Measurements from ENCODE around the gene TTLL7.
"Not testable (repeated sequence)": the region's sequence is repeated elsewhere in the genome, so short reads cannot be mapped to it uniquely, and the experiment has no call there.

The TTLL7 gene

DNA sequence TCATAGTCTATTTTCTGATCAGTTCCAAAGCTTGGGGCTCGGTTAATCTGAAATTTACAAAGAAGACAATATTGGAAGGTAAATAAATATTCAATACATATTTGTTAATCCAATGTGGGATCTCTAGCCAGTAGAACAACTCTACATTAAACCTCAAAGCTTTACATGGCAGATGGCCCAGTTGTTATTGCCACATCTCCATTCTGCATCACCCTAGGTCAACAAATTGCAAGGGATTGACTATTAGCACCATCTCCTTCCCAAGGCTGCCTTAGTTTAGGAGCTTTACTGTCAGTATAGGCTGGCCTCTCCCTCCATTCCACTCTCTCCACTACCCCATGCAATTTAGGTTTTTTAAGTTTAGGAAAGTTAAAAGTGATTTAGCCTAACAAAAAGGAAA is 69.7 kb downstream of the TTLL7 start:
- no peak for DNase-seq

GRCh38 chr1:83928396-83928795 is 70.5 kb downstream of the TTLL7 start:
- DNase-seq, result no peak

DNA sequence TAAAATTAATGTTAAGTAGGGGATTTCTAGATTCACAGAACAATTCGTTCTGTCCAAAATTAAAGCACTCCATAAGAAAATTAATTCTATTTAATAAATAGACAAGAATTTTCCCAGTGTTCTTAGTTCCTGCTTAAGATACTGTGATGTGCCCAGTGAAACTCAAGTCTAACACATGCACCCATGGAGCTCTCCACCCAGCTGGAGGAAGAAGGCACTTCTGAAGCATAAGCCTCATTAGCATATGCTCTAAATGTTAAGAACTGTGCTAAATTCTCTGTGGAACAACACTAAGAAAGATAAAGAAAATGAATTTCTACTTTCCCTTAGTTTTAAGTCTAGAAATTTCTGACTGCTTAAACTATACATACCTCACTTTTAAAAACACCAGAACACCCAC is 71.2 kb downstream of the TTLL7 start:
- no peak for DNase-seq

DNA sequence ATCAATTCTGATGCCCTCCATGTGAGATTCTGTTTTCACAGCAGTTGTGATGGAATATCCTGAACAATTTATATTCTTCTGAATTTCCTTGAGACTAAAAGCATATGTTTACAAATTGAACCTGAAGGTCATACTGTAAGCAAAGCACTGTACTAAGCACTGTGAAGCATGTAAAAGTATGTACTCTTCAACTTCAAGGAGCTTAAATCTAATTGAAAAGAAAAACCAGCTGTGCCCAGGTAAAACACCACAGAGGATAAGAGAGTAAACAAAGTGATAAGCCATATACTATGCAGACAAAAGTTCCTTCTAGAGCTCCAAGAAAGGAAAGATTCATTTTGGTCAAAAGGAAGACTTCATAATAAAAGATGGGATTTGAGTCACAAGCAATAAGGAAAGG is 71.9 kb downstream of the TTLL7 start:
- DNase-seq, result no peak

DNA sequence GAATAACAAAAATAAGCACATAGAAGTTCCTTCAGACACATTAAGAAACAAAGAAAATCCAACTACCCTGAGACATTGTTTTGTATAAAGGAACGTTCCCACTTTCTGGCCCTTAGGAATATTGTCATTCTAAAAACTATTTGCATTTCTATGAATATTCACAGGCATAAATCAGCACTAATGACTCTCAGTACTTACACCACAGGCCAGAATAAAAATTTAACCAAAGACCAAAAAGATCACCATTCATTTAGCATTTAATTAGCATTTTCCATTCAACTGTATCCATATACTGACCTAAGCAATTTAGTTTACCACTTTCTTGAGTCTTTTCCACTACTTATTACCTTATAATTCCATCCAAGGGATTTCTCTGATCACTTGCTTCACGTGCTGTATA is 75.4 kb downstream of the TTLL7 start:
- DNase-seq, result no peak

GRCh38 chr1:83922431-83922830 is 76.5 kb downstream of the TTLL7 start:
- DNase-seq, result no peak

DNA sequence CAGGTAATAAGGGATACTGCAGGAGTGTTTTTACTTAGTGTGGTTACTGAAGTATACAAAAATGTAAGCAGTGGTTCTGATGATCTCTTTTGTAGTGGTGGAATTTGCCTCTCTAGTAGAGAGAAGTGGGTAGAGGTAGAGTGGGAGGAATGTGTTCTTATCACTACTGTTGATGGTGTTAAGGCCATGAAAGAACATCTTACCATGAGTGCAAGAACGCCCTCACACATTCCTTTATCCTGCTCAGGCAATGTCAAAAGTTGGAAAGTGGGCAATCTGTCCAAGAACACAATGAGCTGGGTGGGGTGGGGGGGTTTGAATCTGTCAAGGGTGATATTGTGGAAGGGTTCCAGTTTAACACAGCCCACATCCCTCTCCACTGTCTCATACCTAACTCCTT is 78.6 kb downstream of the TTLL7 start:
- no peak for DNase-seq

DNA sequence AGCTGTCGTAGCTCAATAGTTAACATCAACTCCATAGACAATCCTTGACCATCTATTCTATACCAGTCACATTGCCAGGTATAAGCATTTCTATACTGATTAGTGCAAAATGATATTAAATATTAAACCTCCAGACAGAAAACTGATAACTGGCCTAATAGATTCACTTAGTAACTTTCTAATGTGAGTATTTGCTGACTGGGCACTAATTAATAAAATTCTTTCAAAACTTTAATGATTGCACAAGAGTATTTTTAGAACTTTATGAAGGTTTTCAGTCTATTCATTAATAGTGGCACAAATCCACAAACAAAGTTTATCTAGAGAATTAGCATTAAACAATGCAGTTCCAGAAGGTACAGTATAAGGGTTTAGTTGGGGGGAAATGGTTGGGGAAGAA is 79.1 kb downstream of the TTLL7 start:
- no peak for DNase-seq

GRCh38 chr1:83918688-83919285 is 80.1 kb downstream of the TTLL7 start:
- no peak for DNase-seq

GRCh38 chr1:83917959-83918358 is 81.0 kb downstream of the TTLL7 start:
- no peak for DNase-seq

DNA sequence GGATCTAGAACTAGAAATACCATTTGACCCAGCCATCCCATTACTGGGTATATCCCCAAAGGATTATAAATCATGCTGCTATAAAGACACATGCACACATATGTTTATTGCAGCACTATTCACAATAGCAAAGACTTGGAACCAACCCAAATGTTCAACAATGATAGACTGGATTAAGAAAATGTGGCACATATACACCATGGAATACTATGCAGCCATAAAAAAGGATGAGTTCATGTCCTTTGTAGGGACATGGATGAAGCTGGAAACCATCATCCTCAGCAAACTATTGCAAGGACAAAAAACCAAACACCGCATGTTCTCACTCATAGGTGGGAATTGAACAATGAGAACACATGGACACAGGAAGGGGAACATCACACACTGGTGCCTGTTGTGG is 82.8 kb downstream of the TTLL7 start:
- not testable (repeated sequence) for DNase-seq

GRCh38 chr1:83912876-83913275 is 86.1 kb downstream of the TTLL7 start:
- DNase-seq, result no peak

- no peak for DNase-seq
These were observed 88.5 kb downstream of the TTLL7 start for GRCh38 chr1:83910461-83910860.

DNA sequence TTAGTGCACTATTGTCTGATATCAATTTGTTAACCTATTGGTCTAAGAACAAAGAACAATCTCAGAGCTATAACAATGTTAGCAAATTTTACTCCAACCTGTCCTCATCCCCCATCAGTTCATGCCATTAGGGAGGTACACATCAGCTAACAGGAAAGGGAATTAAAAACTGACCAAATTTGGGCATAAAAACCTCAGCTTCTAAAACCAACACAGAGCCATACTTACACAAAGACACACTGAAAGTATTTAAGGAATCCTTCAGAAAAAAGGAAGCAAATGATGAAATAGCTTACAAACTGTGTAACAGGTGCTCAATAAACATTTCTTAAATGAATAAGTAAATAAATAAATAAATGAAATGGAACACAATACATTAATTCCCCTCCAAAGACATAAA is 89.2 kb downstream of the TTLL7 start:
- DNase-seq, result no peak

DNA sequence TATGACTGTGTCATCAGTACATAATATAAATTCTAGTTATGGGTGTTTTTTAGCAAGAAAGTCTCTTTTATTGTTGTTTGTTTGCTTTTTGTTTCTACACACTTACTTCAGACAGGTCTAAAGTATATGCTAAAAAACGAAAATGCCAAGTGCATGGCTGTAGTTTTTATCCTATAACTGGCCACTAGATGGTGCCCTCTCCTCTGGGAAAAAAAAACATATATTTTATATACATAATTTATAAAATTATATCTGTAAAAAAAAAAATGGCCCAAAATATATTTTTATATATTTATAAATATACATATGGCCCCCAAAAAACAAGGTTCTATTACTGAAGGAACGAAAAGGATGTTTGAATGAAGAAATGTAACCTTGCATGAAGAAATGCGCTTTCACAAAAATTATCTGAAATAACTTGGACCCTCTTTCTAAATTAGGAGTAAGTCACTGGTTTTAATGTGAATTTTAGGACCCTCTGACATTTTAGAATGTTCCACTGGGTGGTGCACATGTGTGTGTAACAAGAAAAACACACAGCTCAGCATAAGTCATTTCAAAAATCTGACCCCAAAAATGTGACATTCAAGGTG is 93.5 kb downstream of the TTLL7 start:
- DNase-seq, result peak; percentile 34

DNA sequence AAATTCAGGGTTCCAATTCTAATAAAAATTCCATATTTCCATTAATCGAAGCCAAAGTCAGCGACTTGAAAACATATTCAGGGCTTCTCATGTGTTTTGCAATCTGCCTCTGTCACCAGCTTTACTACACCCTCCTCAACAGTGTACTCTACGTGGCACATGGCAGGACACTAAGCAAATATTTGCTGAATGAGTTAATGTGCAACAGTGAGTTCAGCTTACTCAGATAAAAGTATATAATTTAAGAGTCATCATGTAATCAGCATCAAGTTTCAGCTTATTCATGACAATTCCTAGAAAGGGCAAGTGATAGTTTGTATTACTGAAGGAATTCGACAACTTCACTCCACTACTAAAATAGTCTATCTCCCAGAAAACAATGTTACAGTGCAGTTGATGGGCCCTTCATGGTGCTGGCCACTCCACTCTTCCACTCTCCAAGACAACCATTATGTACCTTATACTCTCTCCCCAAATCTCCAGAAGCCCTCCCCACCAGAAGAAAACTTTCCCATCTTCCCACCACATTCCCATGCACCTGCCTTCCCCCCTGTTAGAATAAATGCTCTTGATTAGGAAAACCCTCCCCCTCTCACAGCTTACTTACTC is 97.3 kb downstream of the TTLL7 start:
- DNase-seq, result no peak

DNA sequence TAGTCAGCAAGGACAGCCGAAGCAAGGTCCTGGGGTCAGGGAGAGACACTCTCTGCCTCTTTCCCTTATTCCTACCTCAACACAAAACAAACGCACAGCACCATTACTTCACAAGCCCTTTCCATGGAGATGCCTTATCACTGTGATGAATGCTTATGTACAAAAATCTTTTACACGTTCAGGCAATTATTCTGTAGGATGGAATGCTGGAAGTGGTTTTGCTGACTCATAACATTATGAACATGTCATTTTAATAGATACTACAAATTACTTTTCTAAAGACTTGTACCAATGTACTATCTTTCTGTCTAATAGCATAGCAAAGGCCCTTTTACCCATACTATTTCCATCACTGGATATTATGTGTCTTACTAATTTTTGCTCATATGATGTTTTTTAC is 98.4 kb downstream of the TTLL7 start:
- DNase-seq, result no peak

DNA sequence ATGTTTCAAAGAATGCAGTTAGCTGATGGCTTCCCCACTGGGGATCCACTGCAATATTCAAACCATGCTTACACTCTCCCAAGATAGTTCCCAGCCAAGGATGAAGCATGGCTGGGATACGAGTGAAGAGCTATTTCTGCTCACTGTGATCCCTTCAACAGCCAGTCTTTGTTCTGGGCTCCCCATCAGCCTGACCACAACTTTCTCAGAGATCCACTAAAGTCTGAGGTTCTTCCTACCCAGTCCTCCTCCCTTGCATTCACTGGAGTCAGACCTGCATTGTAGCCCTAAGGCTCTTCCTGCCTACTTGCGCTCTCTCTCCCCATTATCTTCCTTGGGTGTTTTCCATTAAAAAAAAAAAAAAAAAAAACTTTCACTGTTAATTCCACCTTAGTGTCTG is 101.4 kb downstream of the TTLL7 start:
- DNase-seq, result no peak

DNA sequence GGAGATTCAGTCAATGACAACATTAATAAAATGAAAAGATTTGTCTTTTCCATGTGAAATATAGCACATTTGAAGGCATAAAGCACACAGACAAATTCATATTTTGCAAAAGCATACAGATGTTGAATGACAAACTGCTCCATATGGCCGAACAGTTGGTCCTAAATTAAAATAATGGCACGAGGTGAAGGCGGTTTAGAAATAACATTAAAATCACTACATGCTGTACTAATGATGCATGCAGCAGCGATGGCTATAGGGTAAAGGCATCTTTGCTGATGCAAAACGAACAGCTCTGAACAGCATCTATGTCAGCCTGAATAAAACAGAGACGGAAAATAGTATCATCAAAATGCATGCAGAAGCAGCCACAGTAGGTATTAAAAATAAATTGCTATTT is 102.6 kb downstream of the TTLL7 start:
- peak; percentile 84 for DNase-seq

DNA sequence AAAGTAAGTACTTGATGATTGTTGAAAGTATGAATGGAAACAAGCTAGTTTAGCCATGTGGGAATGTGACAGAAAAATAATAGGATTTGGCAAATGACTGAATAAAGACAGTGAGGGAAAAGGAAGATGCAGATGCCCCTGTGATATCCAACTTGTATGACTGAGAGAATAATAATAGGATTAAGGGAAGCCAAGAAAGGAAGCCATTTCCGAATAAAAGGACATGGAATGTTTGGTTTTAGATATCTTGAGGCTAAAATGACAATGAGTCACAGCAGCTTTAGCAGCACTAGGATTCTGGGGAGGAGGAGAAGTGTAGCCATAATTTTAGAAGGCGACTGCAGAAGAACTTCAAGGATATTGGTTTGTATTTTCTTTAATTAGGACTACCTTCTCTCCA is 109.2 kb downstream of the TTLL7 start:
- DNase-seq, result no peak

GRCh38 chr1:83887483-83887882 is 111.4 kb downstream of the TTLL7 start:
- no peak for DNase-seq

- DNase-seq, result no peak
These were observed 115.0 kb downstream of the TTLL7 start for GRCh38 chr1:83883979-83884378.

GRCh38 chr1:83882906-83883305 is 116.0 kb downstream of the TTLL7 start:
- DNase-seq, result peak; percentile 29

- no peak for DNase-seq
These were observed 126.4 kb downstream of the TTLL7 start for GRCh38 chr1:83872515-83872914.

- DNase-seq, result no peak
These were observed 133.9 kb downstream of the TTLL7 start for GRCh38 chr1:83864991-83865390.

Data from NCI-H1694 treated with DMSO at 0.1 percent for 48 hours (cell line).